GM18909 (cell line): Measurements from ENCODE around the gene MED7.

Source experiments
- ATAC-seq: cut with Tn5 transposase; IDR thresholded peaks from one replicate; pipeline ENCODE4 v1.9.1; 2021; ENCODE audit warnings: mild to moderate bottlenecking; ENCODE audit not compliant: unreplicated experiment, poor library complexity

Gene MED7

DNA sequence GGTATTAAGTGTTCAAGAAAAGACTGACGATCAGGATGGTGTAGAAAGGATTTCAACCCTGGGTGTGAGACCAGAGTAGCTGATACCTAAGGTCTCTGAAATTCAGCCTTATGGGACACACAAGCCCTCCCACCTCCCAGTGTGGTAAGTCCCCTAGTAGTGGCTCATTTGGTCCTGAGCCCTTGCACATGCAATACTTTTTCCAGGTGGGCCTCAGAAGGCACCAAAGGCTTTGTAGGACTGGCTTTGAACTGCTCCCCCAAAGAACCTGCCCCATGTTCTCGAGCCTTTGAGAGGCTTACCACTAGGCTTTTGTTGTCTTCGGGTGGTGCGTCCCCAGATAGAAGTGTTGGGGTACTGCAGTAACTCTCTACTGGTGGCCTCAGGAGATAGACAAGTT is 22.6 kb upstream of the MED7 start:
- no peak for ATAC-seq

DNA sequence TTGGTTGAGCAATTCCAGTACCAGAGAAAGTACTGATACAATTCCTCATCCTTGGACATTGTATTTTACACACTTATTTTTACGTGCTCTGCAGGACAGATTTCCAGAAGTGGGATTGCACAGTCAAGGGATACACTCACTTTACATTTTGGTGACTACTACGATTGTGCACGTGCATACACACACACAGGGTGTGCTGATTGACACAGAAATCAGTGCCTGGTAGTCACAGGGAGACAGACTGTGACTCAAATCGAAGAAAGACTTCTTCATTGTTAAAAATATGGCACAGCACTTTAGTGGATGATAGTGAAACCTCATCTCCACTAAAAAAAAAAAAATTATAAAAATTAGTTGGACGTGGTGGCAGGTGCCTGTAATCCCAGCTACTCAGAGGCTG is 21.9 kb upstream of the MED7 start:
- ATAC-seq = no peak

DNA sequence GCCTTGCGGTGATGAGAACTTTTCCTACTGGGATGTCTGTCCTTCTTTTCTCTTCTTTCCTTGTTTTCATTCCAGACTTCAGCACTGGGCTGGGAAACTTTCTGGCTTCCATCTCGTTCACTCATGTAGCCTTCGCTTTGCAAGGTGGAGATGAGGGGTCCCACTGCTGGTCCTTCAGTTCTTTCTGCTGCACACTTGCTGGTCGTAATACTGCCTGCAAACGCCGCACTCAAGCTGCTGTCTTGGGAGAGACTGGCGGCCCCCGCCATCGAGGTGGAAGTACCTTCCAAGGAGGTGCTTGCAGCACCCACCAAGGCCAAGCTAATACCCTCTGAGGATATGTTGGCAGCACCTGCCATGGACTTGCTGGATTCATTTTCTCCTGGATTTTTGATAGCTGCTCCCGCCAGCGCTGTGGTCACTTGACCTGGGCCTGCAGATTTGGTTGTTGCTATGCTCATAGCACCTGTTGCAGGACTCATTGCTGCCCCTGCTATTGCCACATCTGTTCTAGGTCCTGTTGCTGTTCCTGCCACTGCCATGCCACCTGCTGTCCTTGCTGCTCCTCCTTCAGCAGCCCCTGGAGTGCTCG is 20.4 kb upstream of the MED7 start:
- no peak for ATAC-seq

DNA sequence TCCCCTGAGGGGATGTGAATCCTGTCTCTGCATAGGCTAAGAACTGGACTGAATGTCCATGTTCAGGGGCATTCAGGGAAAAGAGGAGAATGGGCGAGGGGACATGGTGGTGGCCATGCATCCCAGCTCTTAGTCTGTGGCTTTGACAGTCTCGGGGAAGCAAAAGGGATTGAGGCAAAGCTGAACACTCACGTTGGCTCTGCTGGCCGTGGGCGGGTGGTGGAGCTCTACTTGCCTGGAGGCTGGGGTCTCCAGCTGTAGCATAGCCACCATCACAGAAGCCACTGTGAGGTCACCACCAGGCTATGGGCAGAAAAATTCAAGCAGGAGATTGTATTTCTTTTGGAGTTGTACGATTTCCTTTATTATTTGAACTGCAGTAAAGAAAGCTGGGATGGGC is 19.3 kb upstream of the MED7 start:
- no peak for ATAC-seq

DNA sequence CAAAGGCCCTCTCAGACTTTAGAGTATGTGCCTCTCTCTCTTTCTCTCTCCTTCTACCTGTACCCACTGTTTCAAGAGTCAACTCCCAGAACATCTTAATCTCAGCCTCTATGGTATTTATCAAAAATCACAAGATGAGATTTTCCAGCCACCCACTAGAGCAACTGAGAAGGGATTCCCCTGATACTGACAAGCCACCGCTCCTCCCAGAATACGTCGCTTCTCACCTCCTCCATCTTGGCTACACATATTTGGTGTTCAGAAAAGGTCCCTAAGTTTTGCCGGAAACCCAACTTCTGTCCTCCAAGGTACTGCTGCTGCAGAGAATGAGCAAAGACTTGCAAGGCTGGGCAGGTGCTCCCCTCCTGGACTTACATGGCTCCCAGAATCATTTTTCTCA is 17.3 kb upstream of the MED7 start:
- no peak for ATAC-seq

DNA sequence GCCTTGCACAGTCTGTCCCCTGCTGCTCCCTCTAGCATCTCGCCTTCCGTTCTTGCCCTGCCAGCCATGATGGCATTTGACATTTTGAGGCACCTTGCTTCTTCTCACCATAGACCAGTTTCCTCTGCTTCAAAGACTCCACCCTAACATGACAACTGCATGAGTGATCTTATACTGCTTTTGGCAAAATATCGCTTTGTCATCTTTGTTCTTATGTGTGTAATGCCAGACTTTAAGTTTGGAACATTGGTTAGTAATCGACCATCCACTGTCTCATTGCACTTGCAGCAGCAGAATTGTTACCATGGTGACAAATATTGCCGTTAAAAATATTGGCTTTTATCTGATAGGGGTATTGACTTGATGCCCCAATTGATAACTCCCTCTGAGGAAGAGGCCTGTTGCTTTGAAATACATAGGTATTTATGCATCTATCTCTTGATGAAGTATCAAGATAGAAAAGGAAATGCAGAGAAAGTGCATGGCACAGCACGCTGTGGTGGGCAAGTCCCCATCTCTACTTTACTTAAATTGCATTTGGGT is 16.6 kb upstream of the MED7 start:
- no peak for ATAC-seq

DNA sequence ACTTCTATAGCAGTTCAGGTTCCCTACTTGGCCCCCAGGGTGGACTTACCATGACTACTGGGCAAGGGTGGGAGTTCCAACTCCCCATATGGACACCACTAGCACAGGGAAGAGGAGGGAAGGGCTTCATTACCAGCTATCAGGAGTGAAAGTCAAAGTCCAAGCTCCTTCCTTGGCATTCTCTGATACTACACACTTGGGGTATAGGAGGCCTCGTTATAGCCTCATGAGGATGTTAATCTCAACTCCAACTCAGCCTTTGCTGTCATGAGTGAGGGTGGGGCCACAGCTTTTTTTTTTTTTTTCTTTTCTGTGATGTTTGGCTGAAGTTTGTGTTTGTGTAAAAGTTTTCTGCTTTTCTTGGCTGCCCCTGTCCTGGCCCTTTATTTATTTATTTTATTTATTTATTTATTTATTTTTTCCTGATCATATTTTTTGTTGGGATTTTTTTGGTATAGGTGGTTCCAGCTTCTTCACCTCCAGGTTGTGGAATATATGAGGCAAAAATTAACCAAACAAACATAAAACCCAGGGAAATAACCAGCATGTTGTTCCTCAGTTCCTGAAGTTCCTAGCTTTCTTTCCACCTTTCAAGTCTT is 14.7 kb upstream of the MED7 start:
- no peak for ATAC-seq

DNA sequence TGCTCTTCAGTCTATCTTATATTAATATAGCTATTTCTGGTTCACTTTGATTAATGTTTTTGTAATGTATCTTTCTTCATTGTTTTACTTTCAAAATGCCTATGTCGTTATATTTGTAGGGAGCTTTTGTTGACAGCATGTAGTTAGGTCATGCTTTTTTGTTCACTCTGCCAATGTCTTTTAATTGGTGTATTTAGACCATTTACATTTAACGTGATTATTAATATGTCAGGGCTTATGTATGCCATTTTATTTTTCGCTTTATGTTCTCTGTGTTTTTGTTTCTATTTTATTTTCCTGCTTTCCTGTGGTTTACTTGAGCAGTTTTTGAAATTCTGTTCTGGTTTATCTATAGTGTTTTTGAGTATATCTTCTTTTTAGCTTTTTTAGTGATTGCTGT is 12.6 kb upstream of the MED7 start:
- ATAC-seq = no peak

DNA sequence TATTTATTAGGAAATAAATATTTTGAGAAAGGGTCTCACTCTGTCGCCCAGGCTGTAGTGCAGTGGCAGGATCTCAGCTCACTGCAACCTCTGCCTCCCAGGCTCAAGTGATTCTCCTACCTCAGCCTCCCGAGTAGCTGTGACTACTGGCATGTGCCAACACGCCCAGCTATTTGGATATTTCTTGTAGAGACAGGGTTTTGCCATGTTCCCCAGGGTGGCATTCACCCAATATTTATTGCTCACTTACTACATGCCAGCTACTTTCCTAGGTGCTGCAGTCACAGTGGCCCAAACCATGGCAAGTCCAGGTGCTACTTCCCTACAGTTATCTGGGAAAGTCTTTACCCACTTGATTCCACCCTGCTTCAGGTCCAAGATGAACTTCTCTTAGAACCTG is 8.3 kb upstream of the MED7 start:
- no peak for ATAC-seq

DNA sequence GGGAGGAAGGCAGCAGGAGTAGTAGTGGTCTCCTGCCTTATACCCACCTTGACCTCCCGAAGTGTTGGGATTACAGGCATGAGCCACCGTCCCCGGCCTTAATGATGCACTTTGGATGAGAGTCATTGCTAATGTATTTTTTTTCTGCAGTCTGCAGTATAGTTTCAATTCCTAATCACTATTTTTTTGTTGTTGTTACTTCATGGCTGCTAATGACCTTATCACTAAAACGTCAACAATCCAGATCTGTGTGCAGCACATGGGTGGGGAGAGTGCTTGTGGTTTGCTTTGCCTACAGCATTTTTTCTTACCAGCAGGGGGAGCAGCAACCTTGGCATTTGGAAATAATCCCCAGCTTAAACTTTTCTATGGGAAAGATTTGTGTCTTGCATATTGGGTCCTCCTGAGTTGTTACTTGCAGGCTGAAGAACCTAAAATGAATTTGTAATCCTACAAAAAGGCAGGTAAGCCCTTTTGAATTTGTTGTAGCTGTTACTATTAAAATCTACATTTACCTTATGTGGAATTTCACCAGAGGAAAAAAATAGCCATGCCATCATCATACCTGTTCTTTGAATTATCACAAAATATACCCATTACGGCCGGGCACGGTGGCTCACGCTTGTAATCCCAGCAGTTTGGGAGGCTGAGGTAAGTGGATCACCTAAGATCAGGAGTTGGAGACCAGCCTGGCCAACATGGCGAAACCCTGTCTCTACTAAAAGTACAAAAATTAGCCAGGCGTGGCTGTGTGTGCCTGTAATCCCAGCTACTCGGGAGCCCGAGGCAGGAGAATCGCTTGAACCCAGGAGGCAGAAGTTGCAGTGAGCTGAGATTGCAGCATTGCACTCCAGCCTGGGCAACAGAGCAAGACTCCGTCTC is 6.3 kb upstream of the MED7 start:
- ATAC-seq = peak; percentile 69

DNA sequence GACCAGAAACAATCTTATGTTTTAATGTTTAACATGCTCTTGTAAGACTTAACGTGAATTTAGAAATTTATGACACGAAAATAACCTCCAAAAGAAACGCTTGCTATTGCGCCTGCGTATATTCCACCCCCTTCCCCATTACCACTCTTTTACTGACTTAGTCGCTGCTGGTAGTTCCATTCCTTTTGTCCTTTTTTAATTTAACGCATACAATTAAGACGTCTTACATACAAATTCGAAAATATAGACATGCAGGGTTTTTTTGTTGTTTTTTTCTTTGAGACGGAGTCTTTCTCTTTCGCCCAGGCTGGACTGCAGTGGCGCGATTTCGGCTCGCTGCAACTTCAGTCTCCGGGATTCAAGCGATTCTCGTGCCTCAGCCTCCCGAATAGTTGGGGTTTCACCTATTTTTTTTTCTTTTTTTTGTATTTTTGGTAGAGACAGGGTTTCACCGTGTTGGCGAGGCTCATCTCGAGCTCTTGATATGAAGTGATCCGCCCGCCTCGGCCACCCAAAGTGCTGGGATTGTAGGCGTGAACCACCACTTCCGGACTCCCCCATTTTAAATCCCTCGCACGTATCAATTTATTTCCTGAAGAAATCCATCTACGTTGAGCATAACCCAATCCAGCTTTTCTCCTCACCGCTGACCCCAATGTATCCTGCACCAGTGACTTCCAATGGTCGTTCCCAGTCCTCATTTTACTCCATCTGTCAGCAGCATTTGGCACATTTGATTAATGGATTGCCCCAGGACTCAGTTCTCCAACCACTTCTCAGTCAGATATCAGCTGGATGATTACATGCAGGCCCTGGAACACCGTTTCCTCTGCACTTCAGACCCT is 684 bp upstream of the MED7 start:
- peak; percentile 44 for ATAC-seq

DNA sequence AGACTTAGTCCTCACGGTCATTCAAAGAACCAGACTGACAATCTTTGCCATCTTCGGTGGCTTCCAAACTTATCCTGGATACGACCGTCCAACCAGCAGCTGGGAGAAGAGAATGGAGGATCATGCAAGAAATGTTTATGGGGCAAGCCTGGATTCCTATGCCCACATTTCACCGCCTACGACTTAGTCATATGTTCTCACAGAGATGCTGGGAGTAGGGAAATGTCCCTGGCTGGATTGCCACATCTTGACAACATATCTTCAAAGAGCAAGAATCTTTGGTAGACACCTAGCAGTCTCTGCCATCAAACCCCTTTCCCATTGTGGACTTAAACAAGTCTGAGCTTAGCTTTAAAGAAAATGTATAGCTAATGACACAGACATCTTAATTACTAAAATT is 5.0 kb downstream of the MED7 start:
- ATAC-seq = no peak

DNA sequence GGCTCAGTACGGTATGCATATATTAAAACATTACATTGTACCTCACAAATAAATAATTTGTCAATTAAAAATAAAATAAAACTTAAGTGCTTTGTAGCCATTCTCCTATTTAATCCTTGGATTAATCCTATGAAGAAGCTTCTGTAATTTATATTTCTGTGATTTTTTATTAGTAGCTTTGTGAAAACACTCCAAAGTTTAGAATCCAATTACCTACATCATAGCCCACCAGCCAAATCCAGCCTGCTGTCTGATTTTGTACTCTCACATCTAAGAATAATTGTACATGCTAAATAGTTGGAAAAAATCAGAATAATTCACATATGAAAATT is 10.4 kb downstream of the MED7 start:
- no peak for ATAC-seq

DNA sequence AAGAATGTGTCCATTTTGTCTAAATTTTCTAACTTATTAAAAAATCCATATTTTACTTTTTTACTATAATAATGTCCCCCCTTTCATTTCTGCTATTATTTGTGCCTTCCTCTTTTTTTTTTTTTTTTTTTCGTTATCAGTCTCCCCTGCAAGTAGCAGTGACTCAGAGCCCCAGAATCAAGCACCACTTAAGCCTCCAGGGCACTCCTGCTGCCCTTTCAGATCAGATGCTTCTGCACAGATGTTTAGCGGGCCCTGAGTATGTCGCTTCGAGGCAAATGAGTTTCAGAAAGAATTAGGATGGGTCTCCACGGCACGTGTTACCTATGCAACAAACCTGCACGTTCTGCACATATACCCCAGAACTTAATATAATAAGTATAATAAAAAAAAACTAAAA is 11.7 kb downstream of the MED7 start:
- ATAC-seq = no peak

DNA sequence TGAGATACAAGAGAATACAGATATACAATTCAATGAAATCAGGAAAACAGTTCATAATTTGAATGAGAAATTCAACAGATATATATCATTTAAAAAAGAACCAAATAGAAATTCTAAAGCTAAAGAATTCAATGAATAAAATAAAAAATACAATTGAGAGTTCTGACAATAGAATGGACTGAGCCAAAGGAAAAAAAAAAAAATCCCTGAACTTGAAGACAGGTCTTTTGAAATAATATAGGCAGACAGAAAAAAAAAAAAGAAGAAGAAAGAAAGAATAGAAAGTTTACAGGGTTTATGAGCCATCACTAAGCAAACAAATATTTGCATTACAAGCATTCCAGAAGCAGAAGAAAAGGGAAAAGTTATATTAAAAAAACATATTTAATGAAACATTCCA is 21.0 kb downstream of the MED7 start:
- ATAC-seq = no peak

DNA sequence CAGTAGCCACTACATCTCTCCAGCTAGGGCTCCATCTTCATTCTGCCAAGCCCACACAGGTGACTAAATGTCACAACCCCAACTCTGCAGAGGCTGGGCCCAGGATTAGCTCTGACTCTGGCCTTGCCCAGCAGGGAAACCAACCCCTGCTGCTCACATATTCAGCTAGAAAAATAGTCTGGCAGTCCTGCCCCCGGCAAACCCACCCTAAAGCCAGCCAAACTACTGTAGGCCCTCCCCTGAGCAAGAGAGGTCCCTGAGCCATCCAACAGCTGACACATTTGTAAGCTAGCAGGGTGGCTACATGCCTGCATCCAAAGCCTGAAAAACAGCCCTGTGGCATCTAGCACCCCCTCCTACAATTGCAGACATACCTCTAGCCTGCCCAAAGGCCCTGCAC is 22.6 kb downstream of the MED7 start:
- ATAC-seq = no peak

DNA sequence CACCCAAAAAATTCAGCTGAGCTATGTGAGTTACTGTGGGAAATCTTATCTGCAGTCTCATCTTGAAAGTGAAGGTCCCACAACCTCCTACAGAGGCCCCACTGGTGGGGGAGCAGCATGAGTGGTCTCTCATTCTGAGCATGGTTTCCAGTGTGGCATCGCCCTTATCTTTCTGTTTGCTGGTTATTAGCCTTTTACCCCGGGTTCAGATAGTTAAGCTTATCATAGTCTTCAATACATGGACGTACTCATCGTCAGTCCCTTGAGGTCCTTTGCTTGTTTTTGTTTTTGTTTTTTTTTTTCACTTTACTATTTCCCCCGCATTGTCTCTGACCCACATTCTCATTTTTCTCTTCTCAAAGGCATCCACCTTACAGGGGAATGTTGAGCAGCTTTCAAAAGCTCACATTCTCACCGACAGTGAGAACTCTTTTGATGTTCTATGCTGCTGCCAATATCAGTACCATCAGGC is 26.1 kb downstream of the MED7 start:
- ATAC-seq = peak; percentile 72

DNA sequence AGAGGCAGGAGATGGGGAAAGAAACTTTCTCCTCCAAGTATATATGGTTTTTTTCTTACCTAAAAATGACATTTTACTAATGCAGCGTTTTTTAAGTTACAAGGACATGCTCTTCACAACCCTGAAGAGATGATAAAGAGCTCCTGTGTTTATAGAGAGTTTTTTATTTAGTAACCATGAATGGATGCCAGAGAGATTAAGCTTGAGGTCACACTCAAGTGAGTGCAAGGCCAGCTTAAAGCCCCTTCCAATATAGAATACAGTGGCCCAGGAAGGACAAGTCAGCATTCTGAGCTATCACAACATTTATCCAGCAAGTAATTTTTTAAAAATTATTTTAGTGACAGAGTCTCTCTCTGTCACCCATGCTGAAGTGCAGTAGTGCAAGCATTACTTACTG is 27.2 kb downstream of the MED7 start:
- ATAC-seq = no peak

DNA sequence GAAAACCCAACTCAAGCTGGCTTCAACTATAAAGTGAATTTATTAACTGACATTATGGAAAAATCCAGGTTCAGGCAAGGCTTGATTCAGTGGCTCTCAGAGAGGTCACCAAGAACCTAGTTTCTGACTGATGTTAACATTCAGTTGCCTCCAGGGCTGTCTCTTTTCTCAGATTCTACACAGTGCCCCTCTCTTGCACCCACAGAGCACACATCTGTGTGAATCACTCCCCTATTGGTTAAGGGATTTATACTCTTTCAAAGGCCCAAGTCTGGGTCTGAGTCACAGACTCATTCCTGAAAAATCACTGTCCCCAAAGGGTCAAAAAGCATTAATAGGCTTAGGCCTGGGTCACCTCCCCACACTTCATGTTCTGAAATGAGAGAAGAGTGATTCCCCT is 27.7 kb downstream of the MED7 start:
- ATAC-seq = no peak

DNA sequence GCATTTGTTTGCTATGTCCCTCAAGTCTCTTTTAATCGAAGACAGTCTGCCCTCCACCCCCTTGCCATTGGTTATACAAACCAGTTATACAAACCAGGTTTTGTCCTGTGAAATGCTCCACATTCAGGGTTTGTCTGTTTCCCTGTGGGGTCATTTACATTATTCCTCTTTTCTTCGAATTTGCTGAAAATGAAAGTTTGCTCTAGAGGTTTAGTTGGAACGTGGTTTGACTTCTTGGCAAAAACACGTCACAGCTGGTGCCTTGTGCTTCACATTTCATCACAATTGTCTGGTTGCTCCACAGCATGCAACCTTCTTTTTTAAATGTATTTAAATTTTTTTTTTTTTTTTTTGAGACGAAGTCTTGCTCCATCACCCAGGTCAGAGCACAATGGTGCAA is 29.7 kb downstream of the MED7 start:
- no peak for ATAC-seq

DNA sequence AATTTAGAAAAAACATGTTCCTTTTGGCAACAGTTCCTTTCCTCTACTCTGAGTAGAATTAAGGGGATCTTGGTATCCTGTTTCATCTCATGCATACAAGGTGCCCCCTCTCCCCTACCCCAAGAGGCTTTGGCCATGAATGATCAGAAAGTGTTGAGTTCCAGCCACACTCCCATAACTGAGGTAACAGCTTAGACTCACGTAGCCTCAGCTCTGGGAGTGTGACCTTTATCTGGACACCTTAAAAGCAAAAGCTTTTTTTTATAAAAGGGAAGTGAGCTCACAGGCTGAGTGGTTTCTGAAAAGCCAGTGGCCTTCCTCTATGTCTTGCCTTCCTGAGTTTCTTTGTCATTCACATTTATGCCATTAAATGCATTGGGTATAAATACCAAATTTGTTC is 32.9 kb downstream of the MED7 start:
- ATAC-seq = peak; percentile 60
